Neural progenitor cell (in vitro differentiated cells): Measurements from ENCODE around the gene CCDC85C. TPM values are rescaled to one million over a fixed set of nuclear protein-coding genes. Genes with fewer than 3 reads are reported as not detected.

ENCODE experiments used
- DNase-seq: peaks from one replicate; pipeline ENCODE4 v3.0.0-alpha.2; 2016; ENCODE audit warnings: low spot score
- H2AFZ ChIP-seq: fragments of 200-600 bp; sonication (generic); replicated peaks from 2 replicates; pipeline ENCODE4 v1.6.1; 2016; ENCODE audit warnings: antibody characterized with exemption
- H3F3A ChIP-seq: fragments of 200-600 bp; sonication (generic); 2 replicates; pipeline ENCODE4 v1.6.1; 2016; ENCODE audit warnings: antibody characterized with exemption, low read depth
- H3K27ac ChIP-seq: fragments of 200-600 bp; sonication (generic); 2 replicates; pipeline ENCODE4 v1.5.1; 2016; ENCODE audit warnings: mild to moderate bottlenecking
- H3K27me3 ChIP-seq: fragments of 200-600 bp; sonication (generic); 2 replicates; pipeline ENCODE4 v1.6.1; 2016; ENCODE audit warnings: mild to moderate bottlenecking, moderate library complexity
- H3K36me3 ChIP-seq: fragments of 200-600 bp; sonication (generic); 2 replicates; pipeline ENCODE4 v1.5.1; 2016
- H3K4me1 ChIP-seq: fragments of 200-600 bp; sonication (generic); 2 replicates; pipeline ENCODE4 v1.6.1; 2016; ENCODE audit warnings: mixed run types
- H3K4me2 ChIP-seq: fragments of 200-600 bp; sonication (generic); 2 replicates; pipeline ENCODE4 v1.6.1; 2016
- H3K4me3 ChIP-seq: fragments of 200-600 bp; sonication (generic); 2 replicates; pipeline ENCODE4 v1.5.1; 2016
- H3K79me2 ChIP-seq: fragments of 200-600 bp; sonication (generic); 2 replicates; pipeline ENCODE4 v1.6.1; 2016; ENCODE audit warnings: low read depth
- H3K9ac ChIP-seq: fragments of 200-600 bp; sonication (generic); 2 replicates; pipeline ENCODE4 v1.6.1; 2016
- H3K9me3 ChIP-seq: fragments of 200-600 bp; sonication (generic); 2 replicates; pipeline ENCODE4 v1.5.1; 2016; ENCODE audit warnings: low read depth
- H4K20me1 ChIP-seq: fragments of 200-600 bp; sonication (generic); 2 replicates; pipeline ENCODE4 v1.6.1; 2016; ENCODE audit warnings: low read depth
- H3K27ac Mint-ChIP-seq: 3 replicates; pipeline ENCODE4 v1.8.0; 2021; ENCODE audit warnings: mixed read lengths
- H3K27me3 Mint-ChIP-seq: 2 replicates; pipeline ENCODE4 v1.8.0; 2022; ENCODE audit warnings: low read depth, mild to moderate bottlenecking, inconsistent platforms, moderate library complexity, mixed read lengths; ENCODE audit not compliant: insufficient read depth
- H3K36me3 Mint-ChIP-seq: 3 replicates; pipeline ENCODE4 v1.8.0; 2021; ENCODE audit warnings: mixed read lengths
- H3K4me1 Mint-ChIP-seq: 3 replicates; pipeline ENCODE4 v1.8.0; 2021; ENCODE audit warnings: mixed read lengths
- H3K4me3 Mint-ChIP-seq: 3 replicates; pipeline ENCODE4 v1.8.0; 2021; ENCODE audit warnings: mild to moderate bottlenecking, moderate library complexity, mixed read lengths
- H3K9me3 Mint-ChIP-seq: 3 replicates; pipeline ENCODE4 v1.8.0; 2020; ENCODE audit warnings: mixed read lengths
- EZH2 ChIP-seq: fragments of 200-600 bp; sonication (generic); IDR thresholded peaks from 2 replicates; pipeline ENCODE4 v1.6.1; 2017; ENCODE audit warnings: antibody characterized with exemption, mild to moderate bottlenecking, moderate library complexity
- EZH2phosphoT487 ChIP-seq: fragments of 200-600 bp; sonication (generic); IDR thresholded peaks from 2 replicates; pipeline ENCODE4 v1.6.1; 2017; ENCODE audit warnings: antibody characterized with exemption
- total RNA-seq: library from RNA; depleted of rRNA; stranded (reverse); fragments of >200 nt; gene quantifications from 2 replicates; pipeline ENCODE4 v1.2.3, GENCODE V29; 2015; ENCODE audit warnings: low replicate concordance
- TF ChIP-seq, protein P1 (sequence below): fragments of 200-600 bp; sonication (generic); IDR thresholded peaks from 2 replicates; pipeline ENCODE4 v1.5.1; 2017; ENCODE audit warnings: antibody characterized with exemption, mild to moderate bottlenecking

The CCDC85C gene
- total RNA-seq, 1 donor from 2014 or later: 19.0 TPM

DNA sequence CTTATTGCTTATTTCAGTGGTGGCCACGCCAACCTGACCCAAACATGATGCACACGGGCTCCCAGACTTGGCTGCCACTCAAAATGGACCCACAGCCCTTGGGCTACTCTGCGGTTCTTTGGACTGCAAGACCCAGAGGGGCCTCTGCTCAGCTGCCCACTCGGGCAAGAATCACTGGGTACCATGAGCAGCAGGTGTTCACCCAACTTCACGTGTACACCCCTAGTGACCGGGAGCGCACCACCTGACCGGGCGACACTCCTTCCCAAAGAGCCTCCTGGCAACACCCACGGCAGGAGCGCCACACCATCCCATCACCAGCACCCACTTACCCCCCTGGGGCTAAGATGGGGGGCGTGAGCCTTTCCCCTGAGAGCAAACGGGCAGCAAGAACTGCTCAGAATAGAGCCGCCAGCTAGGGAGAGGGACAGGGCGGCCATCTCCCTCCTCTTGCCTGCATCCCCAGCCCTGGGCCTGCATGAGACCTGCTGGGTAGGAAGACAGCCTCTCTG is 90.8 kb downstream of the CCDC85C start:
- Mint-ChIP-seq H3K9me3 (no peaks in the 10 kb centered on the region), H3K36me3 (peaks cover 7% of the 10 kb centered on the region), H3K4me3 (no peak overlapping the region), H3K27ac (no peak overlapping the region), H3K4me1 (peaks cover 6% of the 10 kb centered on the region), H3K27me3 (peaks cover 10% of the 10 kb centered on the region)
- DNase-seq: no peak
- Histone ChIP-seq H4K20me1 (peaks cover 44% of the 10 kb centered on the region), H3K79me2 (peaks cover 10% of the 10 kb centered on the region), H3K27ac (no peak overlapping the region), H3K36me3 (no peaks in the 10 kb centered on the region), H3F3A (peaks cover 10% of the 10 kb centered on the region), H3K4me3 (no peak overlapping the region), H3K9me3 (no peaks in the 10 kb centered on the region), H2AFZ (no peak overlapping the region), H3K27me3 (no peaks in the 10 kb centered on the region), H3K4me1 (no peaks in the 10 kb centered on the region), H3K4me2 (no peak overlapping the region), H3K9ac (no peak overlapping the region)
- TF ChIP-seq EZH2phosphoT487: no peak
- TF ChIP-seq, protein P1, sequence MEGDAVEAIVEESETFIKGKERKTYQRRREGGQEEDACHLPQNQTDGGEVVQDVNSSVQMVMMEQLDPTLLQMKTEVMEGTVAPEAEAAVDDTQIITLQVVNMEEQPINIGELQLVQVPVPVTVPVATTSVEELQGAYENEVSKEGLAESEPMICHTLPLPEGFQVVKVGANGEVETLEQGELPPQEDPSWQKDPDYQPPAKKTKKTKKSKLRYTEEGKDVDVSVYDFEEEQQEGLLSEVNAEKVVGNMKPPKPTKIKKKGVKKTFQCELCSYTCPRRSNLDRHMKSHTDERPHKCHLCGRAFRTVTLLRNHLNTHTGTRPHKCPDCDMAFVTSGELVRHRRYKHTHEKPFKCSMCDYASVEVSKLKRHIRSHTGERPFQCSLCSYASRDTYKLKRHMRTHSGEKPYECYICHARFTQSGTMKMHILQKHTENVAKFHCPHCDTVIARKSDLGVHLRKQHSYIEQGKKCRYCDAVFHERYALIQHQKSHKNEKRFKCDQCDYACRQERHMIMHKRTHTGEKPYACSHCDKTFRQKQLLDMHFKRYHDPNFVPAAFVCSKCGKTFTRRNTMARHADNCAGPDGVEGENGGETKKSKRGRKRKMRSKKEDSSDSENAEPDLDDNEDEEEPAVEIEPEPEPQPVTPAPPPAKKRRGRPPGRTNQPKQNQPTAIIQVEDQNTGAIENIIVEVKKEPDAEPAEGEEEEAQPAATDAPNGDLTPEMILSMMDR: no peak

DNA sequence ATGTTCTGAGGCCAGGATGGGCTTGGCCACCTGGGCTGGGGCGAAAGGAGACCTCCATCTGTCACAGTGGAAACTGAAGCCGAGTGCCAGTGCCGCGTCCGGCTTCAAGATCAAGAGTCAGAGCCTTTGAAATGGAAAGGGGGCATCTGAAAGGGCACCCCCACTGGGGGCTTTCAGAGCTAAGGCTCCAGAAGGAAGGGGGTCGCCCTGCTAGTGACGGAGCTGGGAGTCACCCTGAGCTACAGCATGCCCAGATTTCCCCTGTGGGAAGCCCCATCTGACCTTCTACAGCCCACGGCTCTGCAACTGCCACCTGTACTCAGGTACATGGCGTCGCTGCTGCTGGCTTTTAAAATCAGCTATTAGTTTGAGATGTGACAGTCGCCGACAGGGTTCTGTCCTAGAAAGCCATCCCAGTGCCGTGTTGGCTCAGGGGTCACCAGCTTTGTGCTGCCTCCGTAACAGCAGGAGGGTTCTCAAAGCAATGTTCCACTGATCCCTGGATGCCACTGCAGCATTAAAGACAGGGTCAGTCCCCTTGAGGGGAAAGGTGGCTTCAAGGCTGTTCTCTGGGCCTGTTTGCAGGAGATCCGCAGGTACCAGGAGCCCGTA is 91.3 kb downstream of the CCDC85C start:
- TF ChIP-seq, protein P1: no peak
- TF ChIP-seq EZH2phosphoT487 (no peak), EZH2 (no peak)
- no peak overlapping the region for H2AFZ ChIP-seq
- peaks cover 5% of the 10 kb centered on the region for H3K79me2 ChIP-seq
- H3K36me3 ChIP-seq: no peaks in the 10 kb centered on the region
- no peak overlapping the region for H3K4me3 ChIP-seq
- H3K9me3 ChIP-seq: no peaks in the 10 kb centered on the region
- Mint-ChIP-seq H3K27ac (no peak overlapping the region), H3K36me3 (peaks cover 10% of the 10 kb centered on the region), H3K9me3 (no peaks in the 10 kb centered on the region), H3K4me1 (peaks cover 6% of the 10 kb centered on the region), H3K4me3 (no peak overlapping the region), H3K27me3 (peaks cover 12% of the 10 kb centered on the region)
- H3K27ac ChIP-seq: no peak overlapping the region
- no peak for DNase-seq
- H3K27me3 ChIP-seq: no peaks in the 10 kb centered on the region
- H3K9ac ChIP-seq: no peak overlapping the region
- no peaks in the 10 kb centered on the region for H3K4me1 ChIP-seq
- peaks cover 10% of the 10 kb centered on the region for H3F3A ChIP-seq
- H3K4me2 ChIP-seq: no peak overlapping the region
- peaks cover 38% of the 10 kb centered on the region for H4K20me1 ChIP-seq

DNA sequence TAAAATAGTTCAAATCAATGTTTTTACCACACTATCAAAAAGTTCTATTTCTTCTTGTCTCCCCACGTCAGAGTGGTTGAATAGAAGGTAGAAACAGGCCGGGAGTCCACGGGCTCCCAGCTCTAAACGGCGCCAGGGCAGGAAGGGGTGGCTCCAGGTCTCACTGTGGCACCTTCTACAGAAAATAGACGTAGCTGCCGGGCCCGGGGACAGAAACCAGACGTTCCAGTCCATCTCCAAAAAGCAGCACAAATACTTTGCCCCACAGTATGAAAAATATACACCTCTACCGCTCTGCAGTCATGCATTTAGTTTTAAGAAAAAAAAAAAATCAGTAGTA is 91.9 kb downstream of the CCDC85C start:
- no peak for DNase-seq
- Histone ChIP-seq H3K4me1 (no peaks in the 10 kb centered on the region), H3F3A (peaks cover 10% of the 10 kb centered on the region), H3K79me2 (no peaks in the 10 kb centered on the region), H3K4me2 (no peak overlapping the region), H3K36me3 (no peaks in the 10 kb centered on the region), H3K27me3 (no peaks in the 10 kb centered on the region), H2AFZ (no peak overlapping the region), H3K9me3 (no peaks in the 10 kb centered on the region), H3K27ac (no peak overlapping the region), H4K20me1 (peaks cover 36% of the 10 kb centered on the region), H3K9ac (no peak overlapping the region), H3K4me3 (no peak overlapping the region)
- TF ChIP-seq EZH2: no peak
- TF ChIP-seq, protein P1: no peak
- peaks cover 13% of the 10 kb centered on the region for H3K36me3 Mint-ChIP-seq
- no peak overlapping the region for H3K4me3 Mint-ChIP-seq
- no peak overlapping the region for H3K27ac Mint-ChIP-seq
- H3K27me3 Mint-ChIP-seq: peaks cover 12% of the 10 kb centered on the region
- H3K9me3 Mint-ChIP-seq: no peaks in the 10 kb centered on the region
- peaks cover 6% of the 10 kb centered on the region for H3K4me1 Mint-ChIP-seq
